ENCODE measurements around the gene PHF19.

The PHF19 gene

GRCh38 chr9:120818595-120818994, 58.4 kb downstream of the PHF19 start:
- in situ Hi-C loops (cut with MboI; ENCODE audit: low sequenced_read_pairs): no loop called here

- in situ Hi-C loops (cut with MboI; ENCODE audit: low sequenced_read_pairs): no loop called here
These were observed 61.9 kb downstream of the PHF19 start for GRCh38 chr9:120815075-120815474.

- in situ Hi-C loops (cut with MboI; ENCODE audit: low sequenced_read_pairs): no loop called here
These were observed 68.1 kb downstream of the PHF19 start for GRCh38 chr9:120808931-120809330.

GRCh38 chr9:120807607-120808379, 69.2 kb downstream of the PHF19 start:
- in situ Hi-C loops (cut with MboI; ENCODE audit: low sequenced_read_pairs): no loop called here
